HCT116 (cell line): Measurements from ENCODE around the gene OTUB2. TPM values are rescaled to one million over a fixed set of nuclear protein-coding genes. Genes with fewer than 3 reads are reported as not detected.
A peak's percentile ranks its signal among the peaks of the same experiment; 100 is the strongest.

Experiments used
- ATAC-seq: fragments of 200-7000 bp; cut with Tn5 transposase; 2 replicates; pipeline ENCODE4 v1.9.1; 2020; ENCODE audit warnings: mild to moderate bottlenecking, moderate library complexity
- BruUV-seq: library from RNA; stranded (reverse); fragments of 400-500 nt; replicated peaks from 2 replicates; lab custom pipeline; 2021; lab: Mats Ljungman, UMichigan
- CTCF ChIA-PET: fragments of 300-600 bp; sonication (Branson Sonifier 250); formaldehyde crosslinking; loops from one replicate; lab custom pipeline; 2021; ENCODE audit warnings: antibody characterized with exemption; lab: Charles Lee
- POLR2A ChIA-PET: fragments of 300-600, 350-600 bp; sonication (Branson Sonifier 250); formaldehyde crosslinking; loops from one replicate; lab custom pipeline; 2021; ENCODE audit warnings: antibody characterized with exemption; lab: Charles Lee
- RAD21 ChIA-PET, 2 experiments: fragments of 300-600 bp; sonication (Branson Sonifier 250); formaldehyde crosslinking; loops; one replicate each; lab custom pipeline; 2023; ENCODE audit warnings: low total read pairs in 2 of 2; ENCODE audit not compliant: uncharacterized antibody in 2 of 2, unreplicated experiment in 2 of 2, low non-redundant PET in 1 of 2; lab: Charles Lee
- DNase-seq: peaks from one replicate; pipeline ENCODE4 v3.0.0-alpha.2; 2010; ENCODE audit warnings: low read depth, low spot score
- H2AFZ ChIP-seq: fragments of 200-600 bp; shearing (Covaris generic), sonication (generic); 2 replicates; pipeline ENCODE4 v1.6.1; 2017; ENCODE audit warnings: low read depth, mixed run types, mixed read lengths, antibody characterized with exemption, low read length; ENCODE audit not compliant: poor library complexity, severe bottlenecking
- H3K27ac ChIP-seq: 2 replicates; pipeline ENCODE4 v1.5.1; 2012; ENCODE audit warnings: low read depth, low read length
- H3K27me3 ChIP-seq: fragments of 200-600 bp; sonication (generic); 2 replicates; pipeline ENCODE4 v1.6.1; 2016; ENCODE audit warnings: mixed run types, low read length, mixed read lengths; ENCODE audit not compliant: insufficient read depth
- H3K36me3 ChIP-seq, 2 experiments: fragments of 200-500 bp in 1 of 2; fragments of 200-600 bp in 1 of 2; sonication (Bioruptor generic) in 1 of 2; sonication (generic) in 1 of 2; 2 replicates each; pipeline versions ENCODE4 v1.5.1 to v1.6.1; 2014 to 2016; ENCODE audit warnings: low read length in 2 of 2, inconsistent platforms in 1 of 2, mixed read lengths in 1 of 2, mixed run types in 1 of 2; ENCODE audit not compliant: insufficient read depth in 2 of 2, control insufficient read depth in 1 of 2
- H3K4me1 ChIP-seq, 2 experiments: fragments of 200-600 bp in 1 of 2; sonication (generic) in 1 of 2; 2 replicates each; pipeline versions ENCODE4 v1.5.1 to v1.6.1; 2012 to 2017; ENCODE audit warnings: low read length in 2 of 2, inconsistent platforms in 1 of 2, mild to moderate bottlenecking in 1 of 2, mixed read lengths in 1 of 2, mixed run types in 1 of 2, moderate library complexity in 1 of 2; ENCODE audit not compliant: insufficient read depth in 2 of 2, control insufficient read depth in 1 of 2
- H3K4me2 ChIP-seq: fragments of 200-600 bp; sonication (generic); 2 replicates; pipeline ENCODE4 v1.6.1; 2017; ENCODE audit warnings: mixed run types, low read length, mixed read lengths
- H3K4me3 ChIP-seq, 2 experiments: fragments of 200-600 bp in 1 of 2; sonication (generic) in 1 of 2; replicated peaks in 1 of 2; 2 replicates each; pipeline ENCODE4 v1.5.1; 2011 to 2016; ENCODE audit warnings: low read length in 2 of 2, control low read depth in 1 of 2, low read depth in 1 of 2, mild to moderate bottlenecking in 1 of 2, mixed read lengths in 1 of 2, mixed run types in 1 of 2
- H3K79me2 ChIP-seq: fragments of 200-600 bp; sonication (generic); 2 replicates; pipeline ENCODE4 v1.6.1; 2017; ENCODE audit warnings: mild to moderate bottlenecking, mixed run types, low read length, moderate library complexity, mixed read lengths; ENCODE audit not compliant: insufficient read depth
- H3K9ac ChIP-seq: fragments of 200-600 bp; sonication (generic); 2 replicates; pipeline ENCODE4 v1.6.1; 2016; ENCODE audit warnings: low read length, mixed read lengths
- H3K9me2 ChIP-seq: fragments of 200-600 bp; sonication (generic), shearing (Covaris generic); 2 replicates; pipeline ENCODE4 v1.6.1; 2017; ENCODE audit warnings: mixed run types, mild to moderate bottlenecking, moderate library complexity; ENCODE audit not compliant: insufficient read depth
- H3K9me3 ChIP-seq, 2 experiments: fragments of 200-500 bp in 1 of 2; fragments of 200-600 bp in 1 of 2; sonication (Bioruptor generic) in 1 of 2; sonication (generic) in 1 of 2; 2 replicates each; pipeline ENCODE4 v1.6.1; 2014 to 2017; ENCODE audit warnings: low read length in 2 of 2, mixed read lengths in 2 of 2, inconsistent platforms in 1 of 2, low read depth in 1 of 2, mild to moderate bottlenecking in 1 of 2, mixed run types in 1 of 2, moderate library complexity in 1 of 2; ENCODE audit not compliant: control insufficient read depth in 1 of 2, insufficient read depth in 1 of 2
- H4K20me1 ChIP-seq: fragments of 200-600 bp; sonication (generic), shearing (Covaris generic); 2 replicates; pipeline ENCODE4 v1.6.1; 2017; ENCODE audit warnings: mixed run types, mild to moderate bottlenecking, moderate library complexity; ENCODE audit not compliant: insufficient read depth
- CBX3 ChIP-seq: IDR thresholded peaks from 2 replicates; pipeline ENCODE4 v1.6.1; 2012; ENCODE audit warnings: low read depth
- EGR1 ChIP-seq: IDR thresholded peaks from 2 replicates; pipeline ENCODE4 v1.6.1; 2012; ENCODE audit warnings: low read depth
- ELF1 ChIP-seq: IDR thresholded peaks from 2 replicates; pipeline ENCODE4 v1.6.1; 2012; ENCODE audit warnings: low read depth, borderline replicate concordance
- EZH2 ChIP-seq: fragments of 200-600 bp; sonication (generic); IDR thresholded peaks from 2 replicates; pipeline ENCODE4 v1.6.1; 2017; ENCODE audit warnings: antibody characterized with exemption, mixed run types
- EZH2phosphoT487 ChIP-seq: fragments of 200-600 bp; IDR thresholded peaks from 2 replicates; pipeline ENCODE4 v1.6.1; 2018; ENCODE audit warnings: antibody characterized with exemption, borderline replicate concordance
- FOSL1 ChIP-seq: IDR thresholded peaks from 2 replicates; pipeline ENCODE4 v1.6.1; 2012; ENCODE audit warnings: low read depth
- JUND ChIP-seq: IDR thresholded peaks from 2 replicates; pipeline ENCODE4 v1.6.1; 2012
- POLR2AphosphoS5 ChIP-seq: IDR thresholded peaks from 2 replicates; pipeline ENCODE4 v1.6.1; 2011; ENCODE audit warnings: mild to moderate bottlenecking, low read depth, low read length, moderate library complexity
- RAD21 ChIP-seq: IDR thresholded peaks from 2 replicates; pipeline ENCODE4 v1.6.1; 2012; ENCODE audit warnings: low read depth, mild to moderate bottlenecking
- SP1 ChIP-seq: IDR thresholded peaks from 2 replicates; pipeline ENCODE4 v1.6.1; 2012; ENCODE audit warnings: low read depth
- SRF ChIP-seq: IDR thresholded peaks from 2 replicates; pipeline ENCODE4 v1.6.1; 2012; ENCODE audit warnings: low read depth
- ZFX ChIP-seq: fragments of 450-650 bp; IDR thresholded peaks from 2 replicates; pipeline ENCODE4 v1.6.1; 2017
- ZNF274 ChIP-seq: fragments of 200-500 bp; sonication (Bioruptor generic); IDR thresholded peaks from 2 replicates; pipeline ENCODE4 v1.6.1; 2014; ENCODE audit warnings: mild to moderate bottlenecking, low read depth, low read length, inconsistent platforms
- intact Hi-C: fragments of 100-400 bp; cut with micrococcal nuclease; formaldehyde crosslinking; loops from 2 replicates; pipeline ENCODE4 v1.10.0; 2022
- total RNA-seq: library from RNA; stranded (reverse); gene quantifications from one replicate; pipeline ENCODE4 v1.2.1, GENCODE V29; 2021; ENCODE audit not compliant: unreplicated experiment
- TF ChIP-seq, protein P1 (sequence below): IDR thresholded peaks from 2 replicates; pipeline ENCODE4 v1.6.1; 2011; ENCODE audit warnings: mild to moderate bottlenecking, low read length, moderate library complexity; ENCODE audit not compliant: insufficient replicate concordance; ENCODE audit errors: extremely low read depth
- TF ChIP-seq, protein P2 (sequence below), 3 experiments: fragments of 200-600 bp in 1 of 3; sonication (generic) in 1 of 3; IDR thresholded peaks in 2 of 3; conservative IDR thresholded peaks in 1 of 3; 2 replicates each; pipeline ENCODE4 v1.5.1; 2012 to 2017; ENCODE audit warnings: low read depth in 2 of 3, low read length in 2 of 3, antibody characterized with exemption in 1 of 3, borderline replicate concordance in 1 of 3, control low read depth in 1 of 3, mild to moderate bottlenecking in 1 of 3, mixed read lengths in 1 of 3, mixed run types in 1 of 3, moderate library complexity in 1 of 3; ENCODE audit not compliant: insufficient read depth in 1 of 3

OTUB2 gene
- total RNA-seq, 1 experiment from 2014 or later = 6.6 TPM

DNA sequence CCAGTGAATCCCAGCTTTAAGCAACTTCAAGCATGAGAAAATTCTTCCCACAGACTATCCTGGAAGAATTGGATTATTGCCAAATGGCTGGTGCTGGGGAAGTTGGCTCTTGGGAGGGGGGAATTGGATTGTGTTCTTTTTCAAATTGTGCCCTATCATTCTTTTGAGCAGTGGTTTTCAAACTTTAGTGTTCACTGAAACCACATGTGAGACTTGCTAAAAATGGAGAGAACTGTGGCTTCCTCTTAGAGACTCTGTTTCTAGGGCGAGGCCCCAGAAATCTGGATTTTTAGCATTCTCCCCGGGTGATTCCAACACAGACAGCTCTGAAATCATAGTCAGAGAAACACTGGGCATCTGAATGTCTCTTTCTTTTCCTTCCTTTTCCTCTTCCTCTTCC lies 14.3 kb upstream of the OTUB2 start:
- H3K4me3 ChIP-seq = no peak overlapping the region
- ChIA-PET POLR2A (no interaction called here), RAD21 (no interaction called here), CTCF (interaction anchor here (0.9 to 1.5 kb wide), 2 partner anchors 14 to 72 kb away, joined by 4 to 5 read pairs; partner anchors contain the start of gene OTUB2)
- H4K20me1 ChIP-seq = no peaks in the 10 kb centered on the region
- H3K9me2 ChIP-seq = no peaks in the 10 kb centered on the region
- peak overlapping the region; percentile 21; the same call in 1 of the 2 replicates for H3K4me2 ChIP-seq
- H3K4me1 ChIP-seq = peaks cover 2 to 11% of the 10 kb centered on the region in 2 experiments; a peak in 1 of 4 replicates
- no TSS peak for BruUV-seq
- no peak overlapping the region for H2AFZ ChIP-seq
- H3K27ac ChIP-seq = no peak overlapping the region
- no peak for TF ChIP-seq FOSL1
- TF ChIP-seq CBX3 = no peak
- no peak for TF ChIP-seq POLR2AphosphoS5
- TF ChIP-seq SRF = no peak
- no peak for TF ChIP-seq RAD21
- TF ChIP-seq, protein P1, sequence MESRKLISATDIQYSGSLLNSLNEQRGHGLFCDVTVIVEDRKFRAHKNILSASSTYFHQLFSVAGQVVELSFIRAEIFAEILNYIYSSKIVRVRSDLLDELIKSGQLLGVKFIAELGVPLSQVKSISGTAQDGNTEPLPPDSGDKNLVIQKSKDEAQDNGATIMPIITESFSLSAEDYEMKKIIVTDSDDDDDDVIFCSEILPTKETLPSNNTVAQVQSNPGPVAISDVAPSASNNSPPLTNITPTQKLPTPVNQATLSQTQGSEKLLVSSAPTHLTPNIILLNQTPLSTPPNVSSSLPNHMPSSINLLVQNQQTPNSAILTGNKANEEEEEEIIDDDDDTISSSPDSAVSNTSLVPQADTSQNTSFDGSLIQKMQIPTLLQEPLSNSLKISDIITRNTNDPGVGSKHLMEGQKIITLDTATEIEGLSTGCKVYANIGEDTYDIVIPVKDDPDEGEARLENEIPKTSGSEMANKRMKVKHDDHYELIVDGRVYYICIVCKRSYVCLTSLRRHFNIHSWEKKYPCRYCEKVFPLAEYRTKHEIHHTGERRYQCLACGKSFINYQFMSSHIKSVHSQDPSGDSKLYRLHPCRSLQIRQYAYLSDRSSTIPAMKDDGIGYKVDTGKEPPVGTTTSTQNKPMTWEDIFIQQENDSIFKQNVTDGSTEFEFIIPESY = no peak
- no peak for TF ChIP-seq EZH2phosphoT487
- no peak for TF ChIP-seq EGR1
- no peak for TF ChIP-seq ZFX
- TF ChIP-seq JUND = no peak
- TF ChIP-seq ZNF274 = no peak
- no peak for TF ChIP-seq EZH2
- no peak for TF ChIP-seq SP1
- TF ChIP-seq, protein P2, sequence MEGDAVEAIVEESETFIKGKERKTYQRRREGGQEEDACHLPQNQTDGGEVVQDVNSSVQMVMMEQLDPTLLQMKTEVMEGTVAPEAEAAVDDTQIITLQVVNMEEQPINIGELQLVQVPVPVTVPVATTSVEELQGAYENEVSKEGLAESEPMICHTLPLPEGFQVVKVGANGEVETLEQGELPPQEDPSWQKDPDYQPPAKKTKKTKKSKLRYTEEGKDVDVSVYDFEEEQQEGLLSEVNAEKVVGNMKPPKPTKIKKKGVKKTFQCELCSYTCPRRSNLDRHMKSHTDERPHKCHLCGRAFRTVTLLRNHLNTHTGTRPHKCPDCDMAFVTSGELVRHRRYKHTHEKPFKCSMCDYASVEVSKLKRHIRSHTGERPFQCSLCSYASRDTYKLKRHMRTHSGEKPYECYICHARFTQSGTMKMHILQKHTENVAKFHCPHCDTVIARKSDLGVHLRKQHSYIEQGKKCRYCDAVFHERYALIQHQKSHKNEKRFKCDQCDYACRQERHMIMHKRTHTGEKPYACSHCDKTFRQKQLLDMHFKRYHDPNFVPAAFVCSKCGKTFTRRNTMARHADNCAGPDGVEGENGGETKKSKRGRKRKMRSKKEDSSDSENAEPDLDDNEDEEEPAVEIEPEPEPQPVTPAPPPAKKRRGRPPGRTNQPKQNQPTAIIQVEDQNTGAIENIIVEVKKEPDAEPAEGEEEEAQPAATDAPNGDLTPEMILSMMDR (IDR thresholded peaks at IDR 0.05 in 2 of 3, conservative IDR thresholded peaks at IDR 0.05 in 1 of 3; ENCODE audit: borderline replicate concordance in 1 of 3, insufficient read depth in 1 of 3, low read depth in 2 of 3, low read length in 2 of 3) = no peak
- no peak for TF ChIP-seq ELF1
- no peaks in the 10 kb centered on the region for H3K9me3 ChIP-seq
- no peak for ATAC-seq
- DNase-seq = no peak
- no peak overlapping the region for H3K9ac ChIP-seq
- intact Hi-C loops = no loop called here
- no peaks in the 10 kb centered on the region for H3K36me3 ChIP-seq
- H3K27me3 ChIP-seq = no peaks in the 10 kb centered on the region
- no peaks in the 10 kb centered on the region for H3K79me2 ChIP-seq
